ENCODE data around the gene STK11. TPM values are rescaled to one million over a fixed set of nuclear protein-coding genes. Genes with fewer than 3 reads are reported as not detected.

The STK11 gene
- total RNA-seq, 4 donors from 2014 or later: 91.5 to 194 (median 149) TPM

GRCh38 chr19:1169921-1170885, 35.4 kb upstream of the STK11 start:
- DNase-seq: no peak
- intact Hi-C loops (cut with DNase I; ENCODE audit: low total_unique reads): loop anchor here (5.0 kb wide), 1 partner anchor 72 kb away; the partner anchor contains the start of gene ATP5F1D
- Histone ChIP-seq H3K4me3 (no peak overlapping the region), H3K4me1 (peaks cover 15 to 21% of the 10 kb centered on the region in 2 donors), H3K36me3 (no peaks in the 10 kb centered on the region), H3K27ac (peak overlapping the region in 3 of 4 donors; percentile 45 to 64 (median 52)), H3K9me3 (no peaks in the 10 kb centered on the region), H3K27me3 (no peaks in the 10 kb centered on the region)
- TF ChIP-seq CTCF (IDR thresholded peaks at IDR 0.05 in 4 of 5, conservative IDR thresholded peaks at IDR 0.05 in 1 of 5) (no peak), POLR2A (IDR thresholded peaks at IDR 0.05) (no peak)
- in situ Hi-C loops (cut with MboI; ENCODE audit: low sequenced_read_pairs in 4 of 4): no loop called here
- no peak for ATAC-seq

- no peaks in the 10 kb centered on the region for H3K36me3 ChIP-seq
- peaks cover 15 to 21% of the 10 kb centered on the region in 2 donors for H3K4me1 ChIP-seq
- no peak overlapping the region for H3K27ac ChIP-seq
- ATAC-seq (no peak), DNase-seq (no peak)
- intact Hi-C loops (cut with DNase I; ENCODE audit: low total_unique reads): loop anchor here (5.0 kb wide), 1 partner anchor 71 kb away; the partner anchor contains the start of gene ATP5F1D
- H3K27me3 ChIP-seq: peaks cover 0 to 4% (median 0%) of the 10 kb centered on the region in 3 donors
- no peak overlapping the region for H3K4me3 ChIP-seq
- TF ChIP-seq CTCF (IDR thresholded peaks at IDR 0.05 in 4 of 5, conservative IDR thresholded peaks at IDR 0.05 in 1 of 5): no peak
- no peak for TF ChIP-seq POLR2A (IDR thresholded peaks at IDR 0.05)
- in situ Hi-C loops (cut with MboI; ENCODE audit: low sequenced_read_pairs in 4 of 4): no loop called here
- no peaks in the 10 kb centered on the region for H3K9me3 ChIP-seq
These were observed 34.4 kb upstream of the STK11 start for GRCh38 chr19:1170938-1171754.

- Histone ChIP-seq H3K27me3 (peaks cover 0 to 5% (median 0%) of the 10 kb centered on the region in 3 donors), H3K4me1 (peaks cover 15 to 21% of the 10 kb centered on the region in 2 donors), H3K4me3 (peak overlapping the region in 3 of 4 donors; percentile 67 to 74 (median 72)), H3K9me3 (no peaks in the 10 kb centered on the region), H3K27ac (peak overlapping the region; percentile 86 to 87 (median 87)), H3K36me3 (no peaks in the 10 kb centered on the region)
- DNase-seq (no peak), ATAC-seq (no peak)
- in situ Hi-C loops (cut with MboI; ENCODE audit: low sequenced_read_pairs in 4 of 4) (no loop called here), intact Hi-C loops (cut with DNase I; ENCODE audit: low total_unique reads) (loop anchor here (2.0 to 5.0 kb wide), 2 partner anchors 39 to 70 kb away; partner anchors contain the start of gene ATP5F1D)
- TF ChIP-seq CTCF (IDR thresholded peaks at IDR 0.05 in 4 of 5, conservative IDR thresholded peaks at IDR 0.05 in 1 of 5) (no peak), POLR2A (IDR thresholded peaks at IDR 0.05) (no peak)
These were observed 33.7 kb upstream of the STK11 start for GRCh38 chr19:1171755-1172352.

Measured in gastrocnemius medialis (tissue), 4 donors.